ENCODE data around the gene TRAF2.

Gene TRAF2

DNA sequence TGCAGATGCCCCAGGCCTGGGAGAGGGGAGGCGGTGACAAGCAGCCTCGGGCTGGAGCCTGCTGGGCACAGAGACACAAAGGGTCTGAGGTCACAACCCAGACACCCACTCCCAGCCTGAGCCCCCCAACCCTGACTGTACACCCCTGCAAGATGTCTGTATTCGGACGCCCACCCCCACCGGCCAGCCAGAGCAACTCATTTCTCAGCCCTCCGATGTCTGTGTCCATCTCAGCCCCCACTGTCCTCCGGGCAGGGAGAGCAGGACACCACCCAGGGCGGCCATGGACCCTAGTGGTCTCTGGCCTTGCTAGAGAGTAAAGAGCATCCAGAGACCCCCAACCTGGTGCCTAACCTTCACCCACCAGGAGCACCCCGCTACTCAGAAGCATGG lies 69.6 kb downstream of the TRAF2 start:
- no peak for DNase-seq (ENCODE audit: low read depth in 1 of 2, low spot score in 1 of 2)
- TF ChIP-seq GABPA (IDR thresholded peaks at IDR 0.05; ENCODE audit: low read depth) (no peak), POLR2AphosphoS5 (IDR thresholded peaks at IDR 0.05; ENCODE audit: low read depth) (no peak), SPI1 (IDR thresholded peaks at IDR 0.05; ENCODE audit: borderline replicate concordance, low read depth) (no peak)
- TF ChIP-seq, protein P1, sequence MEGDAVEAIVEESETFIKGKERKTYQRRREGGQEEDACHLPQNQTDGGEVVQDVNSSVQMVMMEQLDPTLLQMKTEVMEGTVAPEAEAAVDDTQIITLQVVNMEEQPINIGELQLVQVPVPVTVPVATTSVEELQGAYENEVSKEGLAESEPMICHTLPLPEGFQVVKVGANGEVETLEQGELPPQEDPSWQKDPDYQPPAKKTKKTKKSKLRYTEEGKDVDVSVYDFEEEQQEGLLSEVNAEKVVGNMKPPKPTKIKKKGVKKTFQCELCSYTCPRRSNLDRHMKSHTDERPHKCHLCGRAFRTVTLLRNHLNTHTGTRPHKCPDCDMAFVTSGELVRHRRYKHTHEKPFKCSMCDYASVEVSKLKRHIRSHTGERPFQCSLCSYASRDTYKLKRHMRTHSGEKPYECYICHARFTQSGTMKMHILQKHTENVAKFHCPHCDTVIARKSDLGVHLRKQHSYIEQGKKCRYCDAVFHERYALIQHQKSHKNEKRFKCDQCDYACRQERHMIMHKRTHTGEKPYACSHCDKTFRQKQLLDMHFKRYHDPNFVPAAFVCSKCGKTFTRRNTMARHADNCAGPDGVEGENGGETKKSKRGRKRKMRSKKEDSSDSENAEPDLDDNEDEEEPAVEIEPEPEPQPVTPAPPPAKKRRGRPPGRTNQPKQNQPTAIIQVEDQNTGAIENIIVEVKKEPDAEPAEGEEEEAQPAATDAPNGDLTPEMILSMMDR (IDR thresholded peaks at IDR 0.05; ENCODE audit: insufficient read depth, low read length) = no peak
- TF ChIP-seq, protein P2, sequence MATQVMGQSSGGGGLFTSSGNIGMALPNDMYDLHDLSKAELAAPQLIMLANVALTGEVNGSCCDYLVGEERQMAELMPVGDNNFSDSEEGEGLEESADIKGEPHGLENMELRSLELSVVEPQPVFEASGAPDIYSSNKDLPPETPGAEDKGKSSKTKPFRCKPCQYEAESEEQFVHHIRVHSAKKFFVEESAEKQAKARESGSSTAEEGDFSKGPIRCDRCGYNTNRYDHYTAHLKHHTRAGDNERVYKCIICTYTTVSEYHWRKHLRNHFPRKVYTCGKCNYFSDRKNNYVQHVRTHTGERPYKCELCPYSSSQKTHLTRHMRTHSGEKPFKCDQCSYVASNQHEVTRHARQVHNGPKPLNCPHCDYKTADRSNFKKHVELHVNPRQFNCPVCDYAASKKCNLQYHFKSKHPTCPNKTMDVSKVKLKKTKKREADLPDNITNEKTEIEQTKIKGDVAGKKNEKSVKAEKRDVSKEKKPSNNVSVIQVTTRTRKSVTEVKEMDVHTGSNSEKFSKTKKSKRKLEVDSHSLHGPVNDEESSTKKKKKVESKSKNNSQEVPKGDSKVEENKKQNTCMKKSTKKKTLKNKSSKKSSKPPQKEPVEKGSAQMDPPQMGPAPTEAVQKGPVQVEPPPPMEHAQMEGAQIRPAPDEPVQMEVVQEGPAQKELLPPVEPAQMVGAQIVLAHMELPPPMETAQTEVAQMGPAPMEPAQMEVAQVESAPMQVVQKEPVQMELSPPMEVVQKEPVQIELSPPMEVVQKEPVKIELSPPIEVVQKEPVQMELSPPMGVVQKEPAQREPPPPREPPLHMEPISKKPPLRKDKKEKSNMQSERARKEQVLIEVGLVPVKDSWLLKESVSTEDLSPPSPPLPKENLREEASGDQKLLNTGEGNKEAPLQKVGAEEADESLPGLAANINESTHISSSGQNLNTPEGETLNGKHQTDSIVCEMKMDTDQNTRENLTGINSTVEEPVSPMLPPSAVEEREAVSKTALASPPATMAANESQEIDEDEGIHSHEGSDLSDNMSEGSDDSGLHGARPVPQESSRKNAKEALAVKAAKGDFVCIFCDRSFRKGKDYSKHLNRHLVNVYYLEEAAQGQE (IDR thresholded peaks at IDR 0.05; ENCODE audit: insufficient replicate concordance, low read depth) = no peak
- Histone ChIP-seq H3K4me3 (replicated peaks; ENCODE audit: insufficient read depth, low read length) (no peak overlapping the region), H3K27ac (replicated peaks) (no peak overlapping the region), H3K27me3 (ENCODE audit: insufficient read depth, poor library complexity, severe bottlenecking) (no peaks in the 10 kb centered on the region)

DNA sequence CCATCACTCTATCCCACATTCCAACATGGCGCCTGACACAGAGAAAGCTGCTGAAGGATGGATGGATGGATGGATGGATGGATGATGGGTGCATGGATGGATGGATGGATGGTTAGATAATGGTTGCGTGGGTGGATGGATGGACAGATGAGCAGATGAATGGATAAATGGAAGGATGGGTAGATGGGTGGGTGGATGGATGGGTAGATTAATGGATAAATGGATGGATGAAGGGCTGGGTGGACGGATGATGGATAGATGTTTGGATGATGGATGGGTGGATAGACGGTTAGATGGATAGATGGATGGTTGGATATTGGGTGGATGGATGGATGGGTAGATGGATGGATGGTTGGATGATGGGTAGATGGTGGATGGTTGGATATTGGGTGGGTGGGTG lies 70.3 kb downstream of the TRAF2 start:
- H3K4me3 ChIP-seq (replicated peaks; ENCODE audit: insufficient read depth, low read length) = no peak overlapping the region
- DNase-seq (ENCODE audit: low read depth in 1 of 2, low spot score in 1 of 2) = no peak
- H3K27ac ChIP-seq (replicated peaks) = no peak overlapping the region
- TF ChIP-seq POLR2AphosphoS5 (IDR thresholded peaks at IDR 0.05; ENCODE audit: low read depth) (no peak), SPI1 (IDR thresholded peaks at IDR 0.05; ENCODE audit: borderline replicate concordance, low read depth) (no peak), GABPA (IDR thresholded peaks at IDR 0.05; ENCODE audit: low read depth) (no peak)
- TF ChIP-seq, protein P1 (IDR thresholded peaks at IDR 0.05; ENCODE audit: insufficient read depth, low read length) = no peak
- TF ChIP-seq, protein P2 (IDR thresholded peaks at IDR 0.05; ENCODE audit: insufficient replicate concordance, low read depth) = no peak
- H3K27me3 ChIP-seq (ENCODE audit: insufficient read depth, poor library complexity, severe bottlenecking) = no peaks in the 10 kb centered on the region

DNA sequence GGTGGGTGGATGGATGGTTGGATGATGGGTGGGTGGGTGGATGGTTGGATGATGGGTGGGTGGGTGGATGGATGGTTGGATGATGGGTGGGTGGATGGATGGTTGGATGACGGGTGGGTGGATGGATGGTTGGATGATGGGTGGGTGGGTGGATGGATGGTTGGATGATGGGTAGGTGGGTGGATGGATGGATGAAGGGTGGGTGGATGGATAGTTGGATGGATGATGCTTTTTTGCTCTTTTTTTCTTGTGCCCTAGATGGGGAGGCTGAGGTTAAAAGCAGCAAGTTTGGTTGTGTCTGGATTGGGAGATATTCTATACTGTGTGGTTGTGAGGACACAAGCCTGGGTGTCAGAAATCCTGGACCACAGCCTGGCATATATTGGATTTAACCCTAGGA lies 71.1 kb downstream of the TRAF2 start:
- no peaks in the 10 kb centered on the region for H3K27me3 ChIP-seq (ENCODE audit: insufficient read depth, poor library complexity, severe bottlenecking)
- no peak overlapping the region for H3K27ac ChIP-seq (replicated peaks)
- no peak for DNase-seq (ENCODE audit: low read depth in 1 of 2, low spot score in 1 of 2)
- H3K4me3 ChIP-seq (replicated peaks; ENCODE audit: insufficient read depth, low read length) = no peak overlapping the region
- TF ChIP-seq, protein P1 (IDR thresholded peaks at IDR 0.05; ENCODE audit: insufficient read depth, low read length) = no peak
- TF ChIP-seq GABPA (IDR thresholded peaks at IDR 0.05; ENCODE audit: low read depth) = no peak
- no peak for TF ChIP-seq SPI1 (IDR thresholded peaks at IDR 0.05; ENCODE audit: borderline replicate concordance, low read depth)
- no peak for TF ChIP-seq POLR2AphosphoS5 (IDR thresholded peaks at IDR 0.05; ENCODE audit: low read depth)
- TF ChIP-seq, protein P2 (IDR thresholded peaks at IDR 0.05; ENCODE audit: insufficient replicate concordance, low read depth) = no peak
